GM18505 (cell line): ENCODE data around the gene TTBK2.

Experiments
- ATAC-seq: cut with Tn5 transposase; IDR thresholded peaks from one replicate; pipeline ENCODE4 v1.9.1; 2021; ENCODE audit not compliant: unreplicated experiment
- POLR2A ChIP-seq: IDR thresholded peaks from 4 replicates; pipeline ENCODE4 v1.6.1; 2011; ENCODE audit warnings: borderline replicate concordance; ENCODE audit not compliant: insufficient read depth, insufficient read length; ENCODE audit errors: extremely low read depth

Gene TTBK2

GRCh38 chr15:42742149-42742548, 178.4 kb downstream of the TTBK2 start:
- no peak for ATAC-seq
- TF ChIP-seq POLR2A: no peak

GRCh38 chr15:42741710-42742109, 178.9 kb downstream of the TTBK2 start:
- no peak for TF ChIP-seq POLR2A
- ATAC-seq: no peak

- no peak for ATAC-seq
- TF ChIP-seq POLR2A: no peak
These were observed 182.8 kb downstream of the TTBK2 start for GRCh38 chr15:42737529-42738328.

- peak; percentile 79 for TF ChIP-seq POLR2A
- peak; percentile 80 for ATAC-seq
These were observed 183.6 kb downstream of the TTBK2 start, which contains the start of gene CDAN1 for GRCh38 chr15:42736793-42737528. CDAN1 (minus strand) TSS chr15:42737128; CDS start chr15:42737102, 26 bp downstream.

GRCh38 chr15:42736178-42736792, 184.3 kb downstream of the TTBK2 start:
- ATAC-seq: peak; percentile 38
- no peak for TF ChIP-seq POLR2A

- no peak for TF ChIP-seq POLR2A
- no peak for ATAC-seq
These were observed 185.0 kb downstream of the TTBK2 start for GRCh38 chr15:42735382-42736165.

GRCh38 chr15:42734076-42734672, 186.4 kb downstream of the TTBK2 start:
- TF ChIP-seq POLR2A: no peak
- ATAC-seq: no peak

GRCh38 chr15:42733027-42733426, 187.6 kb downstream of the TTBK2 start:
- TF ChIP-seq POLR2A: no peak
- ATAC-seq: no peak

GRCh38 chr15:42732095-42732827, 188.3 kb downstream of the TTBK2 start:
- no peak for TF ChIP-seq POLR2A
- no peak for ATAC-seq

GRCh38 chr15:42731461-42731860, 189.1 kb downstream of the TTBK2 start:
- ATAC-seq: no peak

GRCh38 chr15:42730536-42730935, 190.0 kb downstream of the TTBK2 start:
- no peak for ATAC-seq

More at GRCh38 chr15:42731461-42731860, 189.1 kb downstream of the TTBK2 start:
- no peak for TF ChIP-seq POLR2A

GRCh38 chr15:42730135-42730534, 190.4 kb downstream of the TTBK2 start:
- no peak for ATAC-seq
- TF ChIP-seq POLR2A: no peak

More at GRCh38 chr15:42730536-42730935, 190.0 kb downstream of the TTBK2 start:
- TF ChIP-seq POLR2A: no peak
